Activated naive CD4-positive, alpha-beta T cell treated with anti-CD3 and anti-CD28 coated beads for 36 hours (primary cell): ENCODE data around the gene HOXB6. TPM values are rescaled to one million over a fixed set of nuclear protein-coding genes. Genes with fewer than 3 reads are reported as not detected.
A peak's percentile ranks its signal among the peaks of the same experiment; 100 is the strongest.

Source experiments
- CTCF ChIA-PET: fragments of 350-600 bp; sonication (Branson Sonifier 250); formaldehyde crosslinking; loops from one replicate; lab custom pipeline; 2021; ENCODE audit warnings: antibody characterized with exemption; lab: Charles Lee
- DNase-seq: peaks from one replicate; pipeline ENCODE4 v3.0.0-alpha.2; 2020
- H3K27ac Mint-ChIP-seq: one replicate; pipeline ENCODE4 v1.8.0; 2021; ENCODE audit warnings: mild to moderate bottlenecking, mixed read lengths
- H3K27me3 Mint-ChIP-seq: one replicate; pipeline ENCODE4 v1.8.0; 2021; ENCODE audit warnings: low read depth, mixed read lengths
- H3K36me3 Mint-ChIP-seq: one replicate; pipeline ENCODE4 v1.8.0; 2021; ENCODE audit warnings: low read depth, mixed read lengths
- H3K4me1 Mint-ChIP-seq: one replicate; pipeline ENCODE4 v1.8.0; 2021; ENCODE audit warnings: low read depth, mixed read lengths
- H3K4me3 Mint-ChIP-seq: one replicate; pipeline ENCODE4 v1.8.0; 2021; ENCODE audit warnings: mild to moderate bottlenecking, moderate library complexity, mixed read lengths
- H3K9me3 Mint-ChIP-seq: one replicate; pipeline ENCODE4 v1.8.0; 2021; ENCODE audit warnings: mixed read lengths
- intact Hi-C: fragments of 100-400 bp; cut with micrococcal nuclease; formaldehyde crosslinking; loops from one replicate; pipeline ENCODE4 v1.15.1; 2023
- total RNA-seq, 2 experiments: library from RNA; stranded (reverse); gene quantifications; one replicate each; pipeline ENCODE4 v1.2.3, GENCODE V29; 2021

HOXB6 gene
- total RNA-seq, 2 experiments from 2014 or later: not detected

DNA sequence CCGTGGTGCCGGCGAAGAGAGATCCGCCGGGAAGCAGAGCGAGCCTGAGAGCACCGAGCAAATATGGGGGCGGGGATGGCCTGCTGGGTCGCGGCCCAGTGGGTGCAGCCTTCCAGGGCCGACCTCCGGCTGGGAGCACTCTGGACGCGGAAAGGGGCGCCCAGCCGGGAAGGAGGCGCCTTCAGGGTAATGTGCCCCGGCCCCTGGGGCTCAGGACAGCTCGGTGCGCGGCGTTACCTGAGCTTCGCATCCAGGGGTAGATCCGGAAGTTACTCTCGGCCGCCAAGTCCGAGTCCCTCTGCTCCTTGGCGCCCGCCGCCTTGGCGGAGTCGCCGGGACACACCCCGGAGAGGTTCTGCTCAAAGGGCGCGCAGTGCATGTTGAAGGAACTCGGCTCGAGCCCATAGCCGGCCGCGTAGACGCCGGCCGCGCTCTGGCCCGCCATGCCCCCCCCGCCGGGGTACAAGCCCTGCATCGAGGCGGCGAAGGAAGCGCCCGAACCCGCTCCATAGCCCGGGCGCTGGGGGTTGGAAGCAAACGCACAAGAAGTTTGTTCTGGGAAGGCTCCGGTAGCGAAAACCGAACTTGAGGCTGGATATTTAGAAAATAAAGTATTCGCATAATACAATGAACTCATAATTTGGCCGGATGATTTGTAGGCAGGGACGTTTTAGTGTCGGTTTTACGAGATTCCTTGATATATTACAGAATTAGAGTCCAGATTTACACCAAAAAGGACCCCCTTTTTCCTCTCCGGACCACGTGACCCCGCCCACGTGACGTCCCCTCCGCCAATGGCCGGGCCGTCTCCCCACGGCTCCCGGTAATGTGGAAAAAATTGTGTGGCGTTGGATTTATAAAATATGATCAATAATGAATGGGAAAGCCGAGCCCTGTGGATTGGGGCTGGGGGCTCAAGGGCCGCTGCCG is 5.8 kb upstream of the HOXB6 start, which contains the start of gene HOXB7:
Gene HOXB7, minus strand, starts transcription at position 736 of the 930 bp plus-strand sequence. Its CDS starts 99 bp downstream, at position 637.
- Mint-ChIP-seq H3K27me3 (peaks cover 71% of the 10 kb centered on the region), H3K4me1 (peaks cover 33% of the 10 kb centered on the region)
- CTCF ChIA-PET: interaction anchor here (1.2 to 2.7 kb wide), 3 partner anchors 8 to 113 kb away, joined by 5 to 15 read pairs (median 5); partner anchors contain the start of gene PRAC2

GRCh38 chr17:48609759-48610281 is 5.0 kb upstream of the HOXB6 start:
- no peak for DNase-seq
- intact Hi-C loops: loop anchor here (5.0 kb wide), 1 partner anchor 112 kb away; the partner anchor contains the start of genes PRAC1 and PRAC2
- Mint-ChIP-seq H3K27ac (no peak overlapping the region), H3K27me3 (peaks cover 68% of the 10 kb centered on the region), H3K9me3 (no peaks in the 10 kb centered on the region), H3K4me1 (peaks cover 27% of the 10 kb centered on the region), H3K36me3 (no peaks in the 10 kb centered on the region), H3K4me3 (peak overlapping the region; percentile 89)
- CTCF ChIA-PET: interaction anchor here (0.6 to 2.7 kb wide), 5 partner anchors 8 to 187 kb away, joined by 3 to 15 read pairs (median 5); partner anchors contain the start of gene PRAC2

More for the DNA sequence above, 5.8 kb upstream of the HOXB6 start, which contains the start of gene HOXB7:
- peak; percentile 77 for DNase-seq
- H3K9me3 Mint-ChIP-seq: no peaks in the 10 kb centered on the region
- H3K4me3 Mint-ChIP-seq: peak within 1 kb of the TSS; percentile 89
- intact Hi-C loops: loop anchor here (5.0 kb wide), 1 partner anchor 112 kb away; the partner anchor contains the start of genes PRAC1 and PRAC2
- H3K27ac Mint-ChIP-seq: no peak within 1 kb of the TSS
- H3K36me3 Mint-ChIP-seq: no peaks in the 10 kb centered on the region

DNA sequence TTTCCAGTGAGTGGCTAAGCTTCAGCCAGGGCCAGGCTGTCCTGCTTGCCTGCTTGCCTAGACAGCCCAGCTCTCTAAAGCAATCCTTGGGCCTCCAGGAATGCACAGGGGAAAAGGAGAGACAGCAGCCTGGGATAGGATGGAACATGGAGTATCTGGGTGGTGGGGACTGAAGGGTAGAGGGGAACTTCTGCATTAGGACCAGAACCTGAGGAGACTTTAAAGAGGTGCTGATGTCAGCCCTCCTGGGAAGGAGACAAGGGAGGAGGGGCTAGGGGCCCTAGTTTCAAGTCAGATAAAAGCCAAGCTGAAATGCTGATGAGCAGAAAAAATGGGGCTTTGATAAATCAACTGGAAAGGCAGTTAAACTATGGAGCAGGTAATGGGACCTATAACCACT is 4.2 kb upstream of the HOXB6 start:
- CTCF ChIA-PET: interaction anchor here (0.6 to 3.3 kb wide), 5 partner anchors 7 to 188 kb away, joined by 3 to 15 read pairs (median 5); partner anchors contain the start of gene HOXB5
- H3K4me1 Mint-ChIP-seq: peaks cover 28% of the 10 kb centered on the region

DNA sequence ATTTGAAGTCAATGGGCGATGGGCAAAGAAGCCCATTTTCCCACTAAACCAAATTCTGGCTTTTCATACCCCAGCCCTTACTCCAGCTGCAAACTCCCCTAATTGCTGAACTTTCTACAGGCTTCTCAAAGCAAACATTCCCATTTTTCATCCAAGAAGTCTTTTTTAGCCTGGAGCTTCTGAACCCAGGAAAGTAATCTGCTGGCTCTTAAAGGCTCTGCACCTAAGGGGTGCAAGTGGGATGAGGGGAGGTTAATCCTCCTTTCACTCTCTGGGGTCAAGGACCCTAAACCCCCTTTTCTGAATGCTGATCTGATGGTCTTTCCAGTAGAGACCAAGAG is 3.7 kb upstream of the HOXB6 start:
- H3K4me3 Mint-ChIP-seq: no peak overlapping the region
- H3K4me1 Mint-ChIP-seq: peaks cover 27% of the 10 kb centered on the region
- no peaks in the 10 kb centered on the region for H3K9me3 Mint-ChIP-seq
- peaks cover 69% of the 10 kb centered on the region for H3K27me3 Mint-ChIP-seq
- CTCF ChIA-PET: interaction anchor here (1.3 to 3.3 kb wide), 3 partner anchors 10 to 24 kb away, joined by 5 to 15 read pairs (median 15); partner anchors contain the start of gene HOXB5
- no peak overlapping the region for H3K27ac Mint-ChIP-seq
- no peaks in the 10 kb centered on the region for H3K36me3 Mint-ChIP-seq
- DNase-seq: no peak
- intact Hi-C loops: no loop called here

More for the DNA sequence above, 4.2 kb upstream of the HOXB6 start:
- DNase-seq: no peak
- Mint-ChIP-seq H3K27me3 (peaks cover 70% of the 10 kb centered on the region), H3K9me3 (no peaks in the 10 kb centered on the region), H3K27ac (no peak overlapping the region), H3K36me3 (no peaks in the 10 kb centered on the region), H3K4me3 (no peak overlapping the region)
- intact Hi-C loops: no loop called here

DNA sequence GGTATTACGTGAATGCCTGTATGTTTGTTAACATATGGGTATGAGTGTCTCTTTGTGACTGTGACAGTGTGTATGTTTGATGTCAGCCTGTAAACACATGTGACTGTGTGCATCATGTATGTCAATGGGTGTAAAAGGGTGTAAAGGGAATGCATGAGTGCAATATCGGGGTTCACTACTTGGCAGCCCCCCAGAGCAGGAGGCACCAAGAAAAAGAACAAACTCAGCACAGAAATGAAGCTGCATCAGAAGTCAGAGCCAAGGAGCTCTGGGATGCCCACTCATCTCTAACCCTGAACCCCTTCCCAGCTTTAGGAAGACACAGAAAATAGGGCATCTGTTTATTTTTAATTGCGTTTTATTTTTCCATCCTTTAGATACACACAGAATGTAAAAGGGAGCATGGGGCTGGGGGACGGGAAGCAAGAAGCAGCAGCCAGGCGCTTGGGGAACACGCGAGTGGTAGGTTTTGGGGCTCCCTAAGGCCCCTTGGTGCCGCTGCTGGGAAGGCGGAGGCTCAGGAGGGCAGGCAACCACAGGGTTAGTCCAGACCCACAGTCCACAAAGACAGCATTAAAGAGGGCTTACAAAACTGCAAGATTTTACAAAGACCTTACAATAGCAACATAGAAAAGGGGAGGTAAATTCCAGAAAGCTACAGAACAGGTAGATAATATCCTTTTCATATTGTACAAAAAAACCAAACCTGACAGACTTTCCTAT is 2.3 kb upstream of the HOXB6 start:
- no peak overlapping the region for H3K4me3 Mint-ChIP-seq
- CTCF ChIA-PET: interaction anchor here (0.7 to 3.3 kb wide), 8 partner anchors 9 to 154 kb away, joined by 3 to 15 read pairs (median 5); partner anchors contain the start of genes HOXB5, HOXB8 and HOXB9
- peaks cover 73% of the 10 kb centered on the region for H3K27me3 Mint-ChIP-seq
- peaks cover 25% of the 10 kb centered on the region for H3K4me1 Mint-ChIP-seq
- no peak for DNase-seq
- no peaks in the 10 kb centered on the region for H3K36me3 Mint-ChIP-seq
- no peak overlapping the region for H3K27ac Mint-ChIP-seq
- intact Hi-C loops: no loop called here
- no peaks in the 10 kb centered on the region for H3K9me3 Mint-ChIP-seq

DNA sequence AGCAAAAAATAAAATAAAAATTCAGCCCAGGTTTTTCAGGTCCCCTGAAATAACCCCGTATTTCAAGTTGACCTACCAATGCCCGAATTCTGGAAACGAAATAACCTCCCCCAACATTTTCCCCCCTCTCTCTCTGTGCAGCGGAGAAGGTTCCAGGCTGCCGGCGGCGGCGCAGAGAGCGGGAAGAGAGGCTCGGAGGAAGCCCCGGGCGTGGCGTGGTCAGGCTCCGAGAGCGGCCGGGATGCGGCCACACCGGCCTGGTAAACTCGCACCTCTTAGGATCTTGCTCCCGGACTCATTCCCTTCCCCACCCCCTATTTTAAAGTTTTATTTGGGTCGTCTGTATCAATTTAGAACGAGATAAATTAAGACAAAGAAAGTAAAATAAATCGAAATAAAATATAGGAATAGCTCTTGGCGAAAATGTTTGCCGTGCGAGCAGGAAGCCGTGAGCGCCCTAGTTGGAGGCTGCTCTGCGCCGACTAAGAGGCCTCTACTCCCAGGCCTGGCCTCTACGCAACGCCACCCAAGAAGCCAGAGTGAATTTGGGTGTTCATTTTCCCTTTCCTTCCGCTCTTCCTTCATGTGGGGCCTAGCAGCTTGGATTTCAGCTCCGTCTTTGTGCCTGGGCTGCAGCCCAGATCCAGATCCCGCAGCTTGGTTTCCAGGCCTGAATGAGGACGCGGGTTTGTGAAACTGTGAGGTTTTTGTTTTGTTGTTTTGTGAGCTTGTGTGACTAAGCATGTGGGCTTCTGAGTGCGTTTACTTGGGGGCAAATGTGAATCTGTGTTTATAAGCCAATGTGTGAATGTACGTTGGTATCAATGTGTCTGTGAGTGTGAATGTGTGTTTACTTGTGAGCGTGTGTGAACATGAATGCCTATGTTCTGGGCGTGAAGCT is 1.5 kb upstream of the HOXB6 start:
- H3K27ac Mint-ChIP-seq: no peak overlapping the region
- no peaks in the 10 kb centered on the region for H3K36me3 Mint-ChIP-seq
- CTCF ChIA-PET: interaction anchor here (1.0 to 3.3 kb wide), 5 partner anchors 10 to 30 kb away, joined by 3 to 15 read pairs (median 5); partner anchors contain the start of genes HOXB5, HOXB8 and HOXB9
- peaks cover 76% of the 10 kb centered on the region for H3K27me3 Mint-ChIP-seq
- no peak for DNase-seq
- intact Hi-C loops: no loop called here
- H3K4me1 Mint-ChIP-seq: peaks cover 22% of the 10 kb centered on the region
- H3K9me3 Mint-ChIP-seq: no peaks in the 10 kb centered on the region
- H3K4me3 Mint-ChIP-seq: no peak overlapping the region

GRCh38 chr17:48605409-48605919 is 678 bp upstream of the HOXB6 start:
- no peak overlapping the region for H3K4me3 Mint-ChIP-seq

GRCh38 chr17:48603959-48604769 is 622 bp downstream of the HOXB6 start:
- Mint-ChIP-seq H3K9me3 (no peaks in the 10 kb centered on the region), H3K27me3 (peaks cover 84% of the 10 kb centered on the region), H3K36me3 (no peaks in the 10 kb centered on the region), H3K4me1 (peaks cover 18% of the 10 kb centered on the region), H3K27ac (no peak overlapping the region), H3K4me3 (no peak overlapping the region)
- CTCF ChIA-PET: interaction anchor here (0.7 to 1.0 kb wide), 2 partner anchors 14 to 16 kb away, joined by 5 read pairs; no protein-coding TSS in a partner anchor
- intact Hi-C loops: no loop called here
- DNase-seq: no peak

More at GRCh38 chr17:48605409-48605919, 678 bp upstream of the HOXB6 start:
- CTCF ChIA-PET: interaction anchor here (1.0 kb wide), 2 partner anchors 13 to 31 kb away, joined by 5 read pairs; no protein-coding TSS in a partner anchor
- Mint-ChIP-seq H3K9me3 (no peaks in the 10 kb centered on the region), H3K36me3 (no peaks in the 10 kb centered on the region), H3K27me3 (peaks cover 79% of the 10 kb centered on the region), H3K27ac (no peak overlapping the region), H3K4me1 (peaks cover 18% of the 10 kb centered on the region)
- DNase-seq: no peak
- intact Hi-C loops: no loop called here

GRCh38 chr17:48601539-48602425 is 3.0 kb downstream of the HOXB6 start:
- intact Hi-C loops: no loop called here
- H3K27me3 Mint-ChIP-seq: peaks cover 88% of the 10 kb centered on the region
- CTCF ChIA-PET: interaction anchor here (0.5 to 1.8 kb wide), 8 partner anchors 8 to 342 kb away, joined by 3 to 10 read pairs (median 3); no protein-coding TSS in a partner anchor
- DNase-seq: no peak
- H3K27ac Mint-ChIP-seq: no peak overlapping the region
- H3K4me3 Mint-ChIP-seq: no peak overlapping the region
- no peaks in the 10 kb centered on the region for H3K36me3 Mint-ChIP-seq
- peaks cover 33% of the 10 kb centered on the region for H3K4me1 Mint-ChIP-seq
- no peaks in the 10 kb centered on the region for H3K9me3 Mint-ChIP-seq
